ENCODE data around the gene BNIP5.

The BNIP5 gene

DNA sequence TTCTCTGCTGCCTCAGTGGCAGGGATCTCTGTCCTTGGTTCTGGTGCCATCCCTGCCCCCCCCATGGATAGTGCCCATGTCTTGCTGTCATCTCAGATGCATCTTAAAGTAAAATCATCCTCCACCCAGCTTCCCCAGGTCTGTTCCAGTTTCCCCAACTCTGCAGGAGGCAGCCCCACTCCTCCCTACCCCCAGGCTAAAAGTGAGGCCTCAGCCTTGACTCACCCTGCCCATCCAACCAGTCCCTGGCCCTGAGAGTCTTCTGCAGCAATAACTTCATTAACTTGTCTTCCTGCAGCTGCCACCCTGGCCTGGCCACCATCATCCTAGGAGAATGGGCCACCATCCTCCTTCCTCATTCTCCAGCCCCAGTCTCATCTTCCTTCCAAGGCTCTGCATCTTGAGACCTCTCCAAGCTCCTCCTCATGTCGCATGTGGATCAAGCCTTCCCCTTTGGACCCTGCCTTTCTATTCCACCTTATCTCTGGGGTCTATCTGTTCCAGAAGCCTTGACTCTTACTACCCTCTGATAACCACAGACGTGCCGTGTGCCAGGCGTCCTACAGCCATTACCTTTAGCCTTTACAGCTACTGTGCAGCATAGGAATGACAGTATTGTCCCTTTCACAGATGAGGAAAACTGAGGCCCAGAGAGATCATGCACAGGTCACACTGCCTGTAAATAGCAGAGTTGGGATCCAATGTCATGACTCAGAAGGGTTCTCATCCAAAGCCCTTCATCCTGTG is 68.8 kb downstream of the BNIP5 start:
- Histone ChIP-seq H3K36me3 (ENCODE audit: insufficient read depth, low read length) (no peaks in the 10 kb centered on the region), H2AFZ (ENCODE audit: low read depth, low read length) (no peak overlapping the region), H3K4me3 (ENCODE audit: low read length) (no peak overlapping the region), H3K4me1 (ENCODE audit: insufficient read depth, low read length) (no peaks in the 10 kb centered on the region), H3K9me3 (ENCODE audit: low read length) (no peaks in the 10 kb centered on the region), H3K27me3 (ENCODE audit: insufficient read depth, low read length) (no peaks in the 10 kb centered on the region)

DNA sequence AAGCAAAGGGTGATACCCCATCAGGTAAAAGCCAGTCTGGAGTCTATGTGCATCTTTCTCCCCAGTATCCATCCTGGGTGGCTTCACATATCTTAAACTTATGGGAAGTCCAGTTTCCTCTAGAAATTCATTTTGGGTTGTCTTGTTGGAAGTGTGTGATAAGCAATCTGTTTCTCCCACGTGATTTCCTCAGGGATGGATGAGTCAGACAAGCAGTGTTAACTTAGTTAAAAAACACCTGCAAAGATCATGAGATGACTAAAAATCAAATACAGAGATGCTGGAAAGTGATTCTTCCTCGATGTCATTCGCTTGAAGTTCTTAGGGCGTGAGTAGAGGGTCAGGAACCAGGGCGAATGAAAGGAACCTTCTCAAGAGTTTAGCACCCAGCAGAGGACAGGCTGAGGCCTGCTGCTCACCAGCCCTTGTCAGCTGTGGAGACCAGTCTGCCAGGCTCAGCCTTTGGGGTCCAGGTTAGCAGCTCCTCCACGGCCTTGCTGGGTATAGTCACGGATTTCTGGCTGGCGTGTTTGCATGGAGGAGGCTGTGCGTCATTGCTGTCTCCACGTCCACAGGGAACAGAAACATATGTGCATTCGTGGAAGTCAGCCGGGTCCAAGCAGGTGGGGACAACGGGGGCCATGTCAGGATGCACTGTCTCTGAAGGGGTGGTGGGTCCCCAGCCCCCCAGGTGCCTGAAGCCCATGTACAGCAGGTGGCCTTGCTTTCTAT is 69.6 kb downstream of the BNIP5 start:
- Histone ChIP-seq H3K27me3 (ENCODE audit: insufficient read depth, low read length) (no peaks in the 10 kb centered on the region), H3K4me3 (ENCODE audit: low read length) (no peak overlapping the region), H3K9me3 (ENCODE audit: low read length) (no peaks in the 10 kb centered on the region), H3K4me1 (ENCODE audit: insufficient read depth, low read length) (no peaks in the 10 kb centered on the region), H3K36me3 (ENCODE audit: insufficient read depth, low read length) (no peaks in the 10 kb centered on the region), H2AFZ (ENCODE audit: low read depth, low read length) (no peak overlapping the region)

Measured in neuron (in vitro differentiated cells).